Neural cell (in vitro differentiated cells): ENCODE measurements around the gene ERP44.

Source experiments
- CTCF ChIP-seq: fragments of 450-650 bp; IDR thresholded peaks from 2 replicates; pipeline ENCODE4 v1.5.1; 2014; ENCODE audit warnings: antibody characterized with exemption, mild to moderate bottlenecking, moderate library complexity; ENCODE audit not compliant: poor library complexity, severe bottlenecking
- EP300 ChIP-seq: fragments of 450-650 bp; conservative IDR thresholded peaks from 2 replicates; pipeline ENCODE4 v1.6.1; 2014; ENCODE audit warnings: antibody characterized with exemption, mild to moderate bottlenecking, moderate library complexity; ENCODE audit not compliant: poor library complexity, severe bottlenecking
- EZH2 ChIP-seq: fragments of 200-600, 300-800 bp; shearing (Covaris generic), sonication (generic); IDR thresholded peaks from 2 replicates; pipeline ENCODE4 v1.6.1; 2014; ENCODE audit warnings: antibody characterized with exemption, low read length, borderline replicate concordance, mild to moderate bottlenecking; ENCODE audit not compliant: insufficient read depth, poor library complexity, severe bottlenecking
- MXI1 ChIP-seq: fragments of 450-650 bp; conservative IDR thresholded peaks from 2 replicates; pipeline ENCODE4 v1.6.1; 2014; ENCODE audit warnings: antibody characterized with exemption, mild to moderate bottlenecking; ENCODE audit not compliant: poor library complexity, severe bottlenecking
- POLR2AphosphoS5 ChIP-seq: IDR thresholded peaks from 2 replicates; pipeline ENCODE4 v1.6.1; 2012
- RAD21 ChIP-seq: fragments of 450-650 bp; conservative IDR thresholded peaks from 2 replicates; pipeline ENCODE4 v1.6.1; 2014; ENCODE audit warnings: antibody characterized with exemption, mild to moderate bottlenecking, moderate library complexity
- REST ChIP-seq: IDR thresholded peaks from 2 replicates; pipeline ENCODE4 v1.6.1; 2012; ENCODE audit warnings: borderline replicate concordance
- SMC3 ChIP-seq: fragments of 450-650 bp; conservative IDR thresholded peaks from 2 replicates; pipeline ENCODE4 v1.6.1; 2014; ENCODE audit warnings: antibody characterized with exemption, mild to moderate bottlenecking, moderate library complexity; ENCODE audit not compliant: poor library complexity
- TAF1 ChIP-seq: IDR thresholded peaks from 2 replicates; pipeline ENCODE4 v1.6.1; 2012; ENCODE audit warnings: low read depth

- no peak for TF ChIP-seq EZH2
- no peak for TF ChIP-seq CTCF
- TF ChIP-seq EP300 = no peak
- no peak for TF ChIP-seq TAF1
- TF ChIP-seq POLR2AphosphoS5 = no peak
- no peak for TF ChIP-seq REST
- no peak for TF ChIP-seq RAD21
- TF ChIP-seq MXI1 = no peak
- no peak for TF ChIP-seq SMC3
These were observed 6.7 kb downstream of the ERP44 start for GRCh38 chr9:100092066-100092465.
